Measurements from ENCODE around the gene SURF2.
"Not testable (repeated sequence)": the region's sequence is repeated elsewhere in the genome, so short reads cannot be mapped to it uniquely, and the experiment has no call there.

The SURF2 gene

GRCh38 chr9:133323991-133324703 is 32.2 kb upstream of the SURF2 start:
- DNase-seq (ENCODE audit: insufficient read length, low spot score) = no peak
- TF ChIP-seq POU2F2 (IDR thresholded peaks at IDR 0.05; ENCODE audit: low read depth, low read length) (no peak), SPI1 (IDR thresholded peaks at IDR 0.05; ENCODE audit: low read depth, low read length) (no peak), POLR2A (IDR thresholded peaks at IDR 0.05; ENCODE audit: low read depth, low read length) (no peak), TAF1 (IDR thresholded peaks at IDR 0.05; ENCODE audit: low read depth, low read length) (no peak), POLR2AphosphoS5 (IDR thresholded peaks at IDR 0.05; ENCODE audit: low read depth, low read length) (no peak), PAX5 (IDR thresholded peaks at IDR 0.05; ENCODE audit: insufficient read depth, low read length, severe bottlenecking) (no peak)
- no peak for FAIRE-seq

DNA sequence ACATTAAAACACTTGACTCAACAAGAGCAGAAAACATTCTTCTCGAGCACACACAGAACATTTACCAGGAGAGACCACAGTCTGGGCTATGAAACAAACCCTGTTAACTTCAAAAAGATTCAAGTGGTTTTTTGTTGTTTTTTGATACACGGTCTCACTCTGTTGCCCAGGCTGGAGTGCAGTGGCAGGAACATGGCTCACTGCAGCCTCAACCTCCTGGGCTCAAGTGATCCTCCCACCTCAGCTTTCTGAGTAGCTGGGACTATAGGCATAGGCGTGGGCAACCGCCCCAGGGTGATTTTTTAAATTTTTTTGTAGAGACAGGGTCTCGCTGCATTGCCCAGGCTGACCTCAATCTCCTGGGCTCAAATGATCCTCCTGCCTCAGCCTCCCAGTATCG is 29.3 kb upstream of the SURF2 start:
- DNase-seq (ENCODE audit: insufficient read length, low spot score); FAIRE-seq: not testable (repeated sequence)

GRCh38 chr9:133327834-133328484 is 28.4 kb upstream of the SURF2 start:
- DNase-seq (ENCODE audit: insufficient read length, low spot score) = no peak
- TF ChIP-seq PAX5 (IDR thresholded peaks at IDR 0.05; ENCODE audit: insufficient read depth, low read length, severe bottlenecking) (no peak), POLR2A (IDR thresholded peaks at IDR 0.05; ENCODE audit: low read depth, low read length) (peak; percentile 33; the same call in 1 of the 2 replicates), POU2F2 (IDR thresholded peaks at IDR 0.05; ENCODE audit: low read depth, low read length) (no peak), POLR2AphosphoS5 (IDR thresholded peaks at IDR 0.05; ENCODE audit: low read depth, low read length) (peak; percentile 59)
- FAIRE-seq = no peak

DNA sequence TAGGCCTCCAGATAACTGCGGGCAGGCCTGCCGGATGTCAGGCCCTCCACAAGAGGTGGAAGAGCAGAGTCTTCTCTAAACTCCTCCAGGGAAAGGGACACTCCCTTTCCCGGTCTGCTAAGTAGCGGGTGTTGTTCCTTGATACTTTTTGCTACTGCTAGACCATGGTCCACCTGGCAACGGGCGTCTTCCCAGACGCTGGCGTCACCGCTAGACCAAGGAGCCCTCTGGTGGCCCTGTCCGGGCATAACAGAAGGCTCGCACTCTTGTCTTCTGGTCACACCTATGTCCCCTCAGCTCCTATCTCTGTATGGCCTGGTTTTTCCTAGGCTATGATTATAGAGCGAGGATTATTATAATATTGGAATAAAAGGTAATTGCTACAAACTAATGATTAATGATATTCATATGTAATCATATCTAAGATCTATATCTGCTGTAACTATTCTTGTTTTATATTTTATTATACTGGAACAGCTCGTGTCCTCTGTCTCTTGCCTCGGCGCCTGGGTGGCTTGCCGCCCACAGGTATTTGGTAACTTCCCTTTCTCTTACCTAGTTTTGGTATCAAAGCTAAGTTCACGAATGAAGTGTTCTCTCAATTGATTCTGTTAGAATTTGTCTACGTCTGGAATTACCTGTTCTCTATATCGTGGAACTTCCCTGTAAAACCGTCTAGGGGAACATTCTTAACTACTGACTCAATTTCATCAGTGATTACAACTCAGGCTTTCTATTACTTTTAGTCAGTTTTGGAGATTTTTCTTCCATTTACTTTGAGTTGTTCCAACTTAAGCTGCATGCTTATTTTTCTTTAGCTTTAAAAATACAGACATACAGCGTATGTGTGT is 26.8 kb upstream of the SURF2 start:
- FAIRE-seq; DNase-seq (ENCODE audit: insufficient read length, low spot score): not testable (repeated sequence)

GRCh38 chr9:133331221-133331620 is 25.1 kb upstream of the SURF2 start:
- no peak for FAIRE-seq
- TF ChIP-seq POLR2AphosphoS5 (IDR thresholded peaks at IDR 0.05; ENCODE audit: low read depth, low read length) (no peak), SPI1 (IDR thresholded peaks at IDR 0.05; ENCODE audit: low read depth, low read length) (no peak), POLR2A (IDR thresholded peaks at IDR 0.05; ENCODE audit: low read depth, low read length) (no peak), TAF1 (IDR thresholded peaks at IDR 0.05; ENCODE audit: low read depth, low read length) (no peak), POU2F2 (IDR thresholded peaks at IDR 0.05; ENCODE audit: low read depth, low read length) (no peak), PAX5 (IDR thresholded peaks at IDR 0.05; ENCODE audit: insufficient read depth, low read length, severe bottlenecking) (no peak)

GRCh38 chr9:133331641-133332380 is 24.5 kb upstream of the SURF2 start:
- TF ChIP-seq PAX5 (IDR thresholded peaks at IDR 0.05; ENCODE audit: insufficient read depth, low read length, severe bottlenecking) (no peak), POLR2A (IDR thresholded peaks at IDR 0.05; ENCODE audit: low read depth, low read length) (no peak)
- no peak for FAIRE-seq
- no peak for DNase-seq (ENCODE audit: insufficient read length, low spot score)

More at GRCh38 chr9:133331221-133331620, 25.1 kb upstream of the SURF2 start:
- DNase-seq (ENCODE audit: insufficient read length, low spot score) = no peak

- no peak for TF ChIP-seq PAX5 (IDR thresholded peaks at IDR 0.05; ENCODE audit: insufficient read depth, low read length, severe bottlenecking)
- no peak for TF ChIP-seq POU2F2 (IDR thresholded peaks at IDR 0.05; ENCODE audit: low read depth, low read length)
- no peak for TF ChIP-seq POLR2AphosphoS5 (IDR thresholded peaks at IDR 0.05; ENCODE audit: low read depth, low read length)
- TF ChIP-seq TAF1 (IDR thresholded peaks at IDR 0.05; ENCODE audit: low read depth, low read length) = no peak
- no peak for TF ChIP-seq SPI1 (IDR thresholded peaks at IDR 0.05; ENCODE audit: low read depth, low read length)
- TF ChIP-seq POLR2A (IDR thresholded peaks at IDR 0.05; ENCODE audit: low read depth, low read length) = no peak
- DNase-seq (ENCODE audit: insufficient read length, low spot score) (no peak), FAIRE-seq (no peak)
These were observed 24.0 kb upstream of the SURF2 start for GRCh38 chr9:133332381-133332730.

- no peak for TF ChIP-seq TAF1 (IDR thresholded peaks at IDR 0.05; ENCODE audit: low read depth, low read length)
- no peak for TF ChIP-seq POLR2AphosphoS5 (IDR thresholded peaks at IDR 0.05; ENCODE audit: low read depth, low read length)
- no peak for TF ChIP-seq POU2F2 (IDR thresholded peaks at IDR 0.05; ENCODE audit: low read depth, low read length)
- TF ChIP-seq POLR2A (IDR thresholded peaks at IDR 0.05; ENCODE audit: low read depth, low read length) = no peak
- TF ChIP-seq SPI1 (IDR thresholded peaks at IDR 0.05; ENCODE audit: low read depth, low read length) = no peak
- no peak for TF ChIP-seq PAX5 (IDR thresholded peaks at IDR 0.05; ENCODE audit: insufficient read depth, low read length, severe bottlenecking)
- DNase-seq (ENCODE audit: insufficient read length, low spot score) = no peak
- FAIRE-seq = no peak
These were observed 23.3 kb upstream of the SURF2 start for GRCh38 chr9:133333011-133333410.

DNA sequence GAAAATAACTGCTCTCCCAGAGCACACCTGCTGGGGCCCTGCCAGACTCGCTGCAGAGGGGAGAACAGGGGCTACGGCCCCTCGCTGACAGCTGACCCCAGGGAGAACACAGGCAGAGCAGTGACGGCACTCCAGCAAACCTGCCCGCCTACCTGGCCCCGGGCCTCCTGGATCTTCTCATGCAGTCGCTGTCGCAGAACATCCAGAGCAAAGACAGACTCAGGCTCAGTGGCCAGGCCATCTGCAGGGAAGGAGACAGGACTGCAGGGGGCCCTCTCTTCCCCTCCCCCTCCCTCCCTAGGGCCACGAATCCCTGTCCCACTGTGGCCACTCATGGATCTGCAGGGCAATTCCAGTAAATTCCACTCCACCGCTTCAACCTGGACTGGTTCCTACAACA is 22.8 kb upstream of the SURF2 start:
- TF ChIP-seq POLR2A (IDR thresholded peaks at IDR 0.05; ENCODE audit: low read depth, low read length) (no peak), POLR2AphosphoS5 (IDR thresholded peaks at IDR 0.05; ENCODE audit: low read depth, low read length) (no peak), SPI1 (IDR thresholded peaks at IDR 0.05; ENCODE audit: low read depth, low read length) (no peak), PAX5 (IDR thresholded peaks at IDR 0.05; ENCODE audit: insufficient read depth, low read length, severe bottlenecking) (no peak), TAF1 (IDR thresholded peaks at IDR 0.05; ENCODE audit: low read depth, low read length) (no peak), POU2F2 (IDR thresholded peaks at IDR 0.05; ENCODE audit: low read depth, low read length) (no peak)
- FAIRE-seq (no peak), DNase-seq (ENCODE audit: insufficient read length, low spot score) (no peak)
